H1 (cell line): ENCODE data around the gene TNFRSF14. TPM values are rescaled to one million over a fixed set of nuclear protein-coding genes. Genes with fewer than 3 reads are reported as not detected.

Source experiments
- CBX5 ChIP-seq: fragments of 300-800, 300-1000 bp; sonication (generic); IDR thresholded peaks from 2 replicates; pipeline ENCODE4 v1.7.1; 2016; ENCODE audit warnings: antibody characterized with exemption, low read length, low read depth
- CEBPB ChIP-seq: IDR thresholded peaks from 2 replicates; pipeline ENCODE4 v1.6.1; 2012; ENCODE audit warnings: low read depth, low read length
- JUN ChIP-seq: IDR thresholded peaks from 2 replicates; pipeline ENCODE4 v1.6.1; 2011; ENCODE audit warnings: low read depth, mild to moderate bottlenecking, improper control_type of control experiment, low read length
- KDM4A ChIP-seq: IDR thresholded peaks from one replicate; pipeline ENCODE4 v1.7.1; 2012; ENCODE audit warnings: low read depth, mild to moderate bottlenecking, moderate library complexity, low read length, inconsistent platforms; ENCODE audit not compliant: severe bottlenecking
- SIX5 ChIP-seq: IDR thresholded peaks from 2 replicates; pipeline ENCODE4 v1.6.1; 2011; ENCODE audit warnings: mild to moderate bottlenecking, low read depth, low read length
- YY1 ChIP-seq: IDR thresholded peaks from 2 replicates; pipeline ENCODE4 v1.6.1; 2011; ENCODE audit warnings: low read depth, mild to moderate bottlenecking, low read length
- polyA plus RNA-seq, 7 experiments: library from polyadenylated mRNA; depleted of rRNA in 3 of 7; stranded (reverse) in 5 of 7; unstranded in 2 of 7; fragments of >200 nt in 5 of 7; fragments of 200-250 nt in 2 of 7; gene quantifications; 1 replicate in 5 of 7; 2 replicates in 1 of 7; 4 replicates in 1 of 7; pipeline versions ENCODE4 v1.2.1 to v1.2.3, GENCODE V29; 2011 to 2013; ENCODE audit warnings: missing spikeins in 2 of 7, mixed read lengths in 2 of 7
- total RNA-seq: library from RNA; stranded (reverse); fragmentation: NEBNext Ultra II Directional; extraction: Animal tissue kit (Norgen Biotek cat#: 25700); gene quantifications from 2 replicates; pipeline ENCODE4 v1.2.1, GENCODE V29; 2021

TNFRSF14 gene
- total and polyA plus RNA-seq, 2 of the 8 experiments (the other 6 are each of a cell fraction or from before 2014, with no cell fraction given), result 0.36 to 0.50 TPM

GRCh38 chr1:2595812-2596529 is 39.8 kb downstream of the TNFRSF14 start (continued):
- no peak for TF ChIP-seq CBX5
- TF ChIP-seq KDM4A, result no peak
- TF ChIP-seq SIX5, result no peak
- no peak for TF ChIP-seq JUN
- TF ChIP-seq CEBPB, result no peak
- TF ChIP-seq YY1, result no peak
